H1 (cell line): Measurements from ENCODE around the gene ZMYND10. TPM values are rescaled to one million over a fixed set of nuclear protein-coding genes. Genes with fewer than 3 reads are reported as not detected.

ENCODE experiments used
- ASH2L ChIP-seq: fragments of 200-600, 300-600 bp; sonication (generic); IDR thresholded peaks from one replicate; pipeline ENCODE4 v1.7.1; 2017; ENCODE audit warnings: low read length
- CHD1 ChIP-seq: IDR thresholded peaks from 2 replicates; pipeline ENCODE4 v1.6.1; 2012; ENCODE audit warnings: low read depth, low read length, improper control_type of control experiment
- CTCF ChIP-seq, 3 experiments: IDR thresholded peaks; 1 replicate in 2 of 3; 2 replicates in 1 of 3; pipeline versions ENCODE4 v1.5.1 to v1.6.1; 2011; ENCODE audit warnings: low read length in 3 of 3, mild to moderate bottlenecking in 3 of 3, inconsistent platforms in 2 of 3, low read depth in 1 of 3, moderate library complexity in 1 of 3; ENCODE audit not compliant: insufficient read depth in 1 of 3; ENCODE audit errors: control extremely low read depth in 1 of 3
- PHF8 ChIP-seq: fragments of 200-600 bp; sonication (generic); conservative IDR thresholded peaks from 2 replicates; pipeline ENCODE4 v1.7.1; 2012; ENCODE audit warnings: low read depth, mild to moderate bottlenecking, inconsistent platforms, low read length, moderate library complexity
- POLR2A ChIP-seq, 2 experiments: IDR thresholded peaks; 1 replicate in 1 of 2; 2 replicates in 1 of 2; pipeline ENCODE4 v1.6.1; 2011; ENCODE audit warnings: low read depth in 2 of 2, low read length in 2 of 2, mild to moderate bottlenecking in 2 of 2; ENCODE audit errors: control extremely low read depth in 1 of 2
- RAD21 ChIP-seq, 2 experiments: IDR thresholded peaks in 1 of 2; conservative IDR thresholded peaks in 1 of 2; 2 replicates each; pipeline ENCODE4 v1.6.1; 2011; ENCODE audit warnings: low read depth in 2 of 2, low read length in 2 of 2, improper control_type of control experiment in 1 of 2, inconsistent platforms in 1 of 2, mild to moderate bottlenecking in 1 of 2, moderate library complexity in 1 of 2
- SAP30 ChIP-seq: fragments of 300-600 bp; sonication (generic); IDR thresholded peaks from 2 replicates; pipeline ENCODE4 v1.7.1; 2012; ENCODE audit warnings: low read length, moderate library complexity, mild to moderate bottlenecking, inconsistent platforms; ENCODE audit not compliant: insufficient read depth, insufficient replicate concordance
- SIRT6 ChIP-seq: IDR thresholded peaks from one replicate; pipeline ENCODE4 v1.7.1; 2012; ENCODE audit warnings: low read length, inconsistent platforms
- SP4 ChIP-seq: IDR thresholded peaks from 2 replicates; pipeline ENCODE4 v1.6.1; 2012; ENCODE audit warnings: low read length, inconsistent platforms
- TBP ChIP-seq: IDR thresholded peaks from 2 replicates; pipeline ENCODE4 v1.6.1; 2011; ENCODE audit warnings: low read depth, low read length, improper control_type of control experiment
- TCF12 ChIP-seq: IDR thresholded peaks from 2 replicates; pipeline ENCODE4 v1.6.1; 2011; ENCODE audit warnings: low read depth, mild to moderate bottlenecking, low read length
- TEAD4 ChIP-seq: IDR thresholded peaks from 2 replicates; pipeline ENCODE4 v1.6.1; 2012; ENCODE audit warnings: low read depth, low read length, inconsistent platforms, mixed read lengths
- polyA plus RNA-seq, 7 experiments: library from polyadenylated mRNA; depleted of rRNA in 3 of 7; stranded (reverse) in 5 of 7; unstranded in 2 of 7; fragments of >200 nt in 5 of 7; fragments of 200-250 nt in 2 of 7; gene quantifications; 1 replicate in 5 of 7; 2 replicates in 1 of 7; 4 replicates in 1 of 7; pipeline versions ENCODE4 v1.2.1 to v1.2.3, GENCODE V29; 2011 to 2013; ENCODE audit warnings: missing spikeins in 2 of 7, mixed read lengths in 2 of 7
- total RNA-seq: library from RNA; stranded (reverse); fragmentation: NEBNext Ultra II Directional; extraction: Animal tissue kit (Norgen Biotek cat#: 25700); gene quantifications from 2 replicates; pipeline ENCODE4 v1.2.1, GENCODE V29; 2021
- TF ChIP-seq, protein P1 (sequence below): IDR thresholded peaks from 2 replicates; pipeline ENCODE4 v1.6.1; 2012; ENCODE audit warnings: inconsistent platforms

Gene ZMYND10
- total and polyA plus RNA-seq, 2 of the 8 experiments (the other 6 are each of a cell fraction or from before 2014, with no cell fraction given), result 0.56 to 0.79 TPM

DNA sequence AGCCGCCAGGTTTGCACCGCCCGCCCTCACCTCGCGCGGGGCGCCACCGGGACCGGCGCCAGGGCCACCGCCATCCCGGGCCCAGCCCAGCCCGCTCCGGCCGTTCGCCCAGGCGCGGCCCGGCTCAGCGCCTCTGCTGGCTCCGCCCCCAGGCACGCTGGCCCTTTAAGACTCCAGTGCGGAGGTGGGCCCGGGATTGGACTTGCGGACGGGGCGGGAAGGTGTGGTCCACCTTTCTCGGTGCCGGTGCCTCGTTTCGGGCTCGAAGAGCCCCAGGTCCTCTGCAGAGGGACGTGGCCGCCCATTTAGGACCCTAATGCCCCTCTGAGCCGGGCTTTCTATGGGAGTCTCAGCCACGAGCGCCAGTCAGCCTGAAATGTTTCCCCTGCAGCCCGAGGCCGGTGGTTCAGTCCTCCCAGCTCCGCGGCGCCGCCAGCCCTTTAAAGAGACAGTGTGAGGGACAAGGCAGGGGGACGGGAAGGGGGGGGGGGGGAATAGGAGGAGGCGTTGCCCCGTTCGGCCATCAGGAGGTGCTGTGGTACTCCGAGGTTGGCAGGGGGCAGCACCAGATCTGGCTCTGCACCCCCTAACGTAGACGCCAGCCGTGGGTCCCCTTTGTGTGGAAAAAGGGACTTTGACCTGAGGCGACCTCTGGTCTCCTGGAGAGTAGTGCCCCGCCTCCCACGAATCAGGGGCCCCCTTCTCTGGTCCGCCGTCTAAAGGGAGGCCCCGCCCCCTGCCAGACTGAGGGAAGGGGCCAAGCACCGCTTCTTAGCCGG is 24.0 kb downstream of the ZMYND10 start (continued):
- TF ChIP-seq CTCF (IDR thresholded peaks at IDR 0.05; ENCODE audit: control extremely low read depth in 1 of 3, insufficient read depth in 1 of 3, low read depth in 1 of 3, low read length in 3 of 3) (peak in 2 of 3 experiments; percentile 69 to 71; a peak in 3 of 4 replicates), PHF8 (peak; percentile 99), POLR2A (IDR thresholded peaks at IDR 0.05; ENCODE audit: control extremely low read depth in 1 of 2, low read depth in 2 of 2, low read length in 2 of 2) (peak in 1 of 2 experiments; percentile 97; a peak in 2 of 3 replicates), TEAD4 (no peak), TBP (peak; percentile 55), TCF12 (no peak), ASH2L (no peak), SP4 (peak; percentile 76; the same call in 1 of the 2 replicates), SAP30 (no peak), RAD21 (IDR thresholded peaks at IDR 0.05 in 1 of 2, conservative IDR thresholded peaks at IDR 0.05 in 1 of 2; ENCODE audit: low read depth in 2 of 2, low read length in 2 of 2) (0 out of 4 replicates have a peak, but pooled peaks of 1 of the 2 experiments have one; percentile 20), SIRT6 (no peak), CHD1 (peak; percentile 94)
- TF ChIP-seq, protein P1, sequence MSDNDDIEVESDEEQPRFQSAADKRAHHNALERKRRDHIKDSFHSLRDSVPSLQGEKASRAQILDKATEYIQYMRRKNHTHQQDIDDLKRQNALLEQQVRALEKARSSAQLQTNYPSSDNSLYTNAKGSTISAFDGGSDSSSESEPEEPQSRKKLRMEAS, result peak; percentile 41
- TF ChIP-seq, all 59 proteins: peak for 20
